NCI-H2196 treated with DMSO at 0.1 percent for 48 hours (cell line): ENCODE results near the gene GATA6.
"Not testable (repeated sequence)": the region's sequence is repeated elsewhere in the genome, so short reads cannot be mapped to it uniquely, and the experiment has no call there.

Source experiments
- DNase-seq: peaks from one replicate; lab custom pipeline; 2025; ENCODE audit not compliant: unreplicated experiment; lab: John Stamatoyannopoulos, UW

GATA6 gene

GRCh38 chr18:22180722-22181121 is 11.3 kb downstream of the GATA6 start:
- DNase-seq = no peak

GRCh38 chr18:22182884-22183697 is 13.7 kb downstream of the GATA6 start:
- no peak for DNase-seq

GRCh38 chr18:22183698-22184170 is 14.3 kb downstream of the GATA6 start:
- DNase-seq = no peak

- not testable (repeated sequence) for DNase-seq
These were observed 15.2 kb downstream of the GATA6 start for GRCh38 chr18:22184573-22184972.

GRCh38 chr18:22185273-22185672 is 15.9 kb downstream of the GATA6 start:
- no peak for DNase-seq

GRCh38 chr18:22185771-22186386 is 16.5 kb downstream of the GATA6 start:
- no peak for DNase-seq

- no peak for DNase-seq
These were observed 17.1 kb downstream of the GATA6 start for GRCh38 chr18:22186484-22186971.

- no peak for DNase-seq
These were observed 19.3 kb downstream of the GATA6 start for GRCh38 chr18:22188559-22189267.

- no peak for DNase-seq
These were observed 20.2 kb downstream of the GATA6 start for GRCh38 chr18:22189449-22190166.

- no peak for DNase-seq
These were observed 21.9 kb downstream of the GATA6 start for GRCh38 chr18:22191346-22191695.

- no peak for DNase-seq
These were observed 22.5 kb downstream of the GATA6 start for GRCh38 chr18:22191923-22192322.

- DNase-seq = no peak
These were observed 24.1 kb downstream of the GATA6 start for GRCh38 chr18:22193466-22193865.

- DNase-seq = no peak
These were observed 24.8 kb downstream of the GATA6 start for GRCh38 chr18:22194151-22194598.

- DNase-seq = no peak
These were observed 25.7 kb downstream of the GATA6 start for GRCh38 chr18:22195052-22195451.

- DNase-seq = not testable (repeated sequence)
These were observed 27.6 kb downstream of the GATA6 start for GRCh38 chr18:22196943-22197342.

- DNase-seq = no peak
These were observed 28.3 kb downstream of the GATA6 start for GRCh38 chr18:22197668-22198067.

- DNase-seq = no peak
These were observed 28.8 kb downstream of the GATA6 start for GRCh38 chr18:22198163-22198562.

- DNase-seq = no peak
These were observed 29.6 kb downstream of the GATA6 start for GRCh38 chr18:22199005-22199404.

GRCh38 chr18:22200611-22201225 is 31.3 kb downstream of the GATA6 start:
- DNase-seq = no peak

GRCh38 chr18:22203035-22203434 is 33.6 kb downstream of the GATA6 start:
- no peak for DNase-seq
